Measurements from ENCODE around the gene RNF207. TPM values are rescaled to one million over a fixed set of nuclear protein-coding genes. Genes with fewer than 3 reads are reported as not detected.

RNF207 gene
- total RNA-seq, 1 experiment from 2014 or later, result 7.8 TPM

- no peak overlapping the region for H3K4me3 ChIP-seq
- DNase-seq, result peak; percentile 90
- peaks cover 3% of the 10 kb centered on the region; the same call in 1 of the 2 replicates for H3K36me3 ChIP-seq
- H3K9me3 ChIP-seq, result no peaks in the 10 kb centered on the region
- no peaks in the 10 kb centered on the region for H3K27me3 ChIP-seq
These were observed 56.9 kb downstream of the RNF207 start for GRCh38 chr1:6262555-6263420.

- peak; percentile 66 for DNase-seq
- Histone ChIP-seq H3K36me3 (peaks cover 3% of the 10 kb centered on the region; the same call in 1 of the 2 replicates), H3K27me3 (no peaks in the 10 kb centered on the region), H3K4me3 (no peak overlapping the region), H3K9me3 (no peaks in the 10 kb centered on the region)
These were observed 57.8 kb downstream of the RNF207 start for GRCh38 chr1:6263716-6264115.

GRCh38 chr1:6265151-6265550 is 59.2 kb downstream of the RNF207 start:
- peaks cover 3% of the 10 kb centered on the region; the same call in 1 of the 2 replicates for H3K36me3 ChIP-seq
- no peak overlapping the region for H3K4me3 ChIP-seq

GRCh38 chr1:6266641-6267040 is 60.7 kb downstream of the RNF207 start:
- H3K9me3 ChIP-seq, result no peaks in the 10 kb centered on the region
- peaks cover 3% of the 10 kb centered on the region; the same call in 1 of the 2 replicates for H3K36me3 ChIP-seq
- H3K4me3 ChIP-seq, result no peak overlapping the region
- no peak for DNase-seq
- no peaks in the 10 kb centered on the region for H3K27me3 ChIP-seq

More at GRCh38 chr1:6265151-6265550, 59.2 kb downstream of the RNF207 start:
- no peak for DNase-seq
- Histone ChIP-seq H3K27me3 (no peaks in the 10 kb centered on the region), H3K9me3 (no peaks in the 10 kb centered on the region)

GRCh38 chr1:6267686-6268322 is 61.9 kb downstream of the RNF207 start:
- Histone ChIP-seq H3K4me3 (no peak overlapping the region), H3K9me3 (no peaks in the 10 kb centered on the region)
- DNase-seq, result peak; percentile 79

DNA sequence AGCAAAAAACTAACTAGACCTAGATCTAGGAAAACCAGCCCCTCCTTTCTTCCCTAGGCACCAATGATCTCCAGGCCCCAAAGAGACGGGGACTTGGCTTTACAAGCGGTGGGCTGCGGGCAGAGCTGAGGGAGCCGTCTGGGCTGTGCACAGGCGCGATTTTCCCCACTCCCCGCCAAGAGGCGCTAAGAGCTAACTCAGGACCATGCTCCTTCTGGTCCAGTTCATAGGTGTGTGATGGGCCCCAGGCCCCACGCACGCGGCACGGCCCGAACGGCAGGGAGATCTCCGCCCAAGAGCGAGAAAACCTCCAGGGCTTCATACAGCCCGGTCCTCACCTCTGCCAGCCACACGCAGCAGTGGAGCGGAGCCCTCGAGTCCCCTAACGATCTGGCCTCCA is 62.5 kb downstream of the RNF207 start:
- H3K36me3 ChIP-seq, result peaks cover 3% of the 10 kb centered on the region; the same call in 1 of the 2 replicates
- no peaks in the 10 kb centered on the region for H3K27me3 ChIP-seq
- DNase-seq, result no peak
- no peaks in the 10 kb centered on the region for H3K9me3 ChIP-seq
- H3K4me3 ChIP-seq, result no peak overlapping the region

More at GRCh38 chr1:6267686-6268322, 61.9 kb downstream of the RNF207 start:
- Histone ChIP-seq H3K36me3 (peaks cover 3% of the 10 kb centered on the region; the same call in 1 of the 2 replicates), H3K27me3 (no peaks in the 10 kb centered on the region)

DNA sequence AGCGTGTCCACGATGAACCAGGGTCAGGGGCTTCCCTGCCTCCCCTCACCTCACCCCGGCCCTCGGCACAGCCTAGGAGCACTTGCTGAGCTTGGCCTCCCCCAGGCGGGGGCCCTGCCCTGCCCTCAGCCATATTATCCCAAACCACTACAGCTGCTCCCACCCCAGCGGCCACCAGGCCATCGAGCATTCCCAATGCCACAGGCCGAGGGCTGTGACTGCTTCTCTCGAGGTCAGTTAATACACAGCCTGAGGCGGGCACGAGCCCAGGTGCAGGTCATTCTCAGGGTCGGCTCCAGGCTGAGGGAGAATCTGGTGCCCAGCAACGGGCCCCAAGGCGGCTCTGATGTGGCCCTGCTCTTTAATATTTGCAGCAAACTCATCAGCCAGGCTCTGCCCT is 63.4 kb downstream of the RNF207 start:
- no peaks in the 10 kb centered on the region for H3K9me3 ChIP-seq
- DNase-seq, result no peak
- H3K27me3 ChIP-seq, result no peaks in the 10 kb centered on the region
- H3K4me3 ChIP-seq, result no peak overlapping the region
- H3K36me3 ChIP-seq, result 0 out of 2 replicates have a peak, but pooled peaks cover 2% of the 10 kb centered on the region

- 0 out of 2 replicates have a peak, but pooled peaks cover 2% of the 10 kb centered on the region for H3K36me3 ChIP-seq
- H3K4me3 ChIP-seq, result no peak overlapping the region
- H3K27me3 ChIP-seq, result no peaks in the 10 kb centered on the region
- DNase-seq, result no peak
- no peaks in the 10 kb centered on the region for H3K9me3 ChIP-seq
These were observed 63.9 kb downstream of the RNF207 start for GRCh38 chr1:6269720-6270400.

GRCh38 chr1:6270401-6270800 is 64.5 kb downstream of the RNF207 start:
- Histone ChIP-seq H3K4me3 (no peak overlapping the region), H3K27me3 (no peaks in the 10 kb centered on the region), H3K36me3 (0 out of 2 replicates have a peak, but pooled peaks cover 2% of the 10 kb centered on the region), H3K9me3 (no peaks in the 10 kb centered on the region)
- no peak for DNase-seq

Other genes with a start within 250 kb of the RNF207 start
- gene NPHP4, start 213.7 kb upstream of the RNF207 start, total RNA-seq (2014; rRNA removed; shearing (Covaris generic); ENCODE audit: low replicate concordance), result 9.6 and 10.7 TPM in 2 replicates
- 0.47 and 6.2 TPM in 2 replicates for gene KCNAB2, start 160.2 kb upstream of the RNF207 start, total RNA-seq (2014; rRNA removed; shearing (Covaris generic); ENCODE audit: low replicate concordance)
- 0.07 and 0.23 TPM in 2 replicates for gene CHD5, start 25.8 kb upstream of the RNF207 start, total RNA-seq (2014; rRNA removed; shearing (Covaris generic); ENCODE audit: low replicate concordance)
- gene RPL22, start 6.5 kb upstream of the RNF207 start, total RNA-seq (2014; rRNA removed; shearing (Covaris generic); ENCODE audit: low replicate concordance), result 168 and 264 TPM in 2 replicates
- 83.9 and 87.1 TPM in 2 replicates for gene ICMT, start 29.8 kb downstream of the RNF207 start, total RNA-seq (2014; rRNA removed; shearing (Covaris generic); ENCODE audit: low replicate concordance)
- gene HES3, start 38.1 kb downstream of the RNF207 start, total RNA-seq (2014; rRNA removed; shearing (Covaris generic); ENCODE audit: low replicate concordance), result not detected in 2 replicates
- 5.0 and 6.3 TPM in 2 replicates for gene GPR153, start 55.0 kb downstream of the RNF207 start, total RNA-seq (2014; rRNA removed; shearing (Covaris generic); ENCODE audit: low replicate concordance)
- gene ACOT7, start 187.6 kb downstream of the RNF207 start, total RNA-seq (2014; rRNA removed; shearing (Covaris generic); ENCODE audit: low replicate concordance), result 80.9 and 91.4 TPM in 2 replicates
- gene HES2, start 213.8 kb downstream of the RNF207 start, total RNA-seq (2014; rRNA removed; shearing (Covaris generic); ENCODE audit: low replicate concordance), result 0.59 TPM in 1 of 2 replicates, not detected in the other
- not detected in 2 replicates for gene ESPN, start 218.7 kb downstream of the RNF207 start, total RNA-seq (2014; rRNA removed; shearing (Covaris generic); ENCODE audit: low replicate concordance)